GM12878 (cell line): ENCODE results near the gene HOPX. TPM values are rescaled to one million over a fixed set of nuclear protein-coding genes. Genes with fewer than 3 reads are reported as not detected.

Source experiments
- ATAC-seq: fragments of 200-7000 bp; cut with Tn5 transposase; 3 replicates; pipeline ENCODE4 v1.9.1; 2020; ENCODE audit warnings: mild to moderate bottlenecking, moderate library complexity
- BruUV-seq: library from RNA; stranded (reverse); fragments of 400-500 nt; replicated peaks from 2 replicates; lab custom pipeline; 2021; lab: Mats Ljungman, UMichigan
- CTCF ChIA-PET: fragments of 300-600 bp; sonication (Branson Sonifier 250); formaldehyde crosslinking; extraction: SDS; loops from one replicate; lab custom pipeline; 2021; ENCODE audit warnings: inconsistent platforms; lab: Yijun Ruan, JAX
- POLR2A ChIA-PET: fragments of 350-600 bp; formaldehyde crosslinking; extraction: SDS; loops from one replicate; lab custom pipeline; 2021; ENCODE audit warnings: inconsistent platforms; lab: Charles Lee
- RAD21 ChIA-PET: fragments of 300-600 bp; sonication (Branson Sonifier 250); formaldehyde crosslinking; loops from one replicate; lab custom pipeline; 2023; ENCODE audit warnings: antibody characterized with exemption; ENCODE audit not compliant: unreplicated experiment; lab: Charles Lee
- SMC1A ChIA-PET: fragments of 300-600 bp; sonication (Branson Sonifier 250); formaldehyde crosslinking; loops from one replicate; lab custom pipeline; 2023; ENCODE audit not compliant: unreplicated experiment, uncharacterized antibody; lab: Charles Lee
- DNase-seq: peaks from one replicate; pipeline ENCODE4 v3.0.0-alpha.2; 2011; ENCODE audit warnings: low read depth, low spot score
- FAIRE-seq: peaks from 3 replicates; lab custom pipeline; 2011; peaks lifted over from hg19 to GRCh38; lab: Jason Lieb, UNC
- H2AFZ ChIP-seq: 2 replicates; pipeline ENCODE4 v1.6.0; 2011; ENCODE audit warnings: low read depth, low read length, control low read depth; ENCODE audit not compliant: control insufficient read depth
- H3K27ac ChIP-seq: 2 replicates; pipeline ENCODE4 v1.5.1; 2011; ENCODE audit warnings: control low read depth; ENCODE audit not compliant: control insufficient read depth, insufficient read depth
- H3K27me3 ChIP-seq, 2 experiments: replicated peaks in 1 of 2; 2 replicates each; pipeline versions ENCODE4 v1.6.0 to v1.6.1; 2011; ENCODE audit warnings: low read length in 1 of 2; ENCODE audit not compliant: control insufficient read depth in 2 of 2, insufficient read depth in 2 of 2
- H3K36me3 ChIP-seq, 2 experiments: 2 replicates each; pipeline ENCODE4 v1.5.1; 2011; ENCODE audit warnings: low read length in 1 of 2; ENCODE audit not compliant: control insufficient read depth in 2 of 2, insufficient read depth in 2 of 2
- H3K4me1 ChIP-seq: 2 replicates; pipeline ENCODE4 v1.6.1; 2011; ENCODE audit warnings: mild to moderate bottlenecking, low read length, moderate library complexity, mixed read lengths; ENCODE audit not compliant: control insufficient read depth, insufficient read depth
- H3K4me2 ChIP-seq: 2 replicates; pipeline ENCODE4 v1.6.0; 2011; ENCODE audit warnings: control low read depth; ENCODE audit not compliant: control insufficient read depth, insufficient read depth
- H3K4me3 ChIP-seq: fragments of 200-600 bp; sonication (generic); 2 replicates; pipeline ENCODE4 v1.5.1; 2016
- H3K79me2 ChIP-seq: 2 replicates; pipeline ENCODE4 v1.6.0; 2011; ENCODE audit warnings: low read length; ENCODE audit not compliant: control insufficient read depth, insufficient read depth
- H3K9ac ChIP-seq: 2 replicates; pipeline ENCODE4 v1.8.0; 2011; ENCODE audit warnings: low read length, control low read depth, mixed read lengths; ENCODE audit not compliant: control insufficient read depth, insufficient read depth
- H3K9me3 ChIP-seq: replicated peaks from 3 replicates; pipeline ENCODE4 v1.5.1; 2011; ENCODE audit warnings: mild to moderate bottlenecking, low read length; ENCODE audit not compliant: control insufficient read depth, insufficient read depth
- H4K20me1 ChIP-seq: 2 replicates; pipeline ENCODE4 v1.6.0; 2011; ENCODE audit not compliant: control insufficient read depth, insufficient read depth
- CEBPB ChIP-seq, 2 experiments: fragments of 150-350 bp in 1 of 2; IDR thresholded peaks; 2 replicates each; pipeline ENCODE4 v1.6.1; 2012 to 2014; ENCODE audit warnings: low read depth in 2 of 2, low read length in 2 of 2, borderline replicate concordance in 1 of 2, inconsistent platforms in 1 of 2
- CREB1 ChIP-seq: IDR thresholded peaks from 2 replicates; pipeline ENCODE4 v1.6.1; 2012; ENCODE audit warnings: low read depth, mild to moderate bottlenecking, inconsistent platforms
- CREM ChIP-seq: IDR thresholded peaks from 2 replicates; pipeline ENCODE4 v1.6.1; 2014; ENCODE audit warnings: antibody characterized with exemption, low read depth
- FOS ChIP-seq: IDR thresholded peaks from 3 replicates; pipeline ENCODE4 v1.6.1; 2011; ENCODE audit warnings: borderline replicate concordance; ENCODE audit not compliant: insufficient read length; ENCODE audit errors: extremely low read depth
- HDAC2 ChIP-seq: fragments of 200-600 bp; sonication (generic); IDR thresholded peaks from 2 replicates; pipeline ENCODE4 v1.6.1; 2017
- IRF3 ChIP-seq: fragments of 450-650 bp; IDR thresholded peaks from 2 replicates; pipeline ENCODE4 v1.6.1; 2014; ENCODE audit warnings: mild to moderate bottlenecking
- JUNB ChIP-seq: IDR thresholded peaks from 2 replicates; pipeline ENCODE4 v1.6.1; 2016; ENCODE audit warnings: antibody characterized with exemption, mild to moderate bottlenecking
- KLF5 ChIP-seq: fragments of 450-650 bp; IDR thresholded peaks from 2 replicates; pipeline ENCODE4 v1.6.1; 2014; ENCODE audit warnings: mild to moderate bottlenecking; ENCODE audit not compliant: partially characterized antibody
- NR2F1 ChIP-seq: fragments of 450-650 bp; conservative IDR thresholded peaks from 2 replicates; pipeline ENCODE4 v1.6.1; 2017; ENCODE audit warnings: mild to moderate bottlenecking
- PRDM15 ChIP-seq: fragments of 450-650 bp; formaldehyde crosslinking; IDR thresholded peaks from 2 replicates; pipeline ENCODE4 v1.4.0; 2020; ENCODE audit warnings: mild to moderate bottlenecking, moderate library complexity
- RELB ChIP-seq: fragments of 450-650 bp; IDR thresholded peaks from 2 replicates; pipeline ENCODE4 v1.6.1; 2017; ENCODE audit warnings: low read depth, mild to moderate bottlenecking, moderate library complexity
- TARDBP ChIP-seq: IDR thresholded peaks from 2 replicates; pipeline ENCODE4 v1.6.1; 2016; ENCODE audit warnings: borderline replicate concordance
- YY1 ChIP-seq: IDR thresholded peaks from 2 replicates; pipeline ENCODE4 v1.6.1; 2011; ENCODE audit warnings: low read depth, mild to moderate bottlenecking, low read length
- ZBED1 ChIP-seq: IDR thresholded peaks from 2 replicates; pipeline ENCODE4 v1.6.1; 2016; ENCODE audit warnings: borderline replicate concordance
- in situ Hi-C: fragments of 300-500 bp; cut with MboI; formaldehyde crosslinking; loops from 9 replicates; pipeline ENCODE4 v1.14.3; 2018; ENCODE audit warnings: mixed read lengths
- intact Hi-C: fragments of 100-400 bp; cut with micrococcal nuclease; formaldehyde crosslinking; loops from one replicate; pipeline ENCODE4 v1.14.2; 2022; ENCODE audit not compliant: unreplicated experiment
- polyA plus RNA-seq, 11 experiments: library from polyadenylated mRNA; depleted of rRNA in 4 of 11; unstranded in 6 of 11; stranded (reverse) in 5 of 11; fragments of >200 nt; fragmentation: Nextera tagmentation in 4 of 11; fragmentation: Illumina TruSeq in 1 of 11; extraction: Ambion mirVana in 4 of 11; extraction: Trizol in 1 of 11; gene quantifications; 1 replicate in 1 of 11; 2 replicates in 10 of 11; pipeline versions ENCODE4 v1.2.1 to v1.2.3, GENCODE V29; 2011 to 2016; ENCODE audit warnings: inconsistent platforms in 2 of 11, missing spikeins in 2 of 11, low read depth in 1 of 11
- total RNA-seq, 4 experiments: library from RNA; depleted of rRNA in 3 of 4; stranded (reverse); fragments of >200 nt in 3 of 4; fragmentation: Illumina TruSeq in 1 of 4; extraction: Trizol in 1 of 4; gene quantifications; 2 replicates each; pipeline versions ENCODE4 v1.2.1 to v1.2.3, GENCODE V29; 2013 to 2021
- TF ChIP-seq, protein P1 (sequence below): IDR thresholded peaks from 2 replicates; pipeline ENCODE4 v1.6.1; 2011; ENCODE audit warnings: mild to moderate bottlenecking, low read depth, low read length, moderate library complexity; ENCODE audit not compliant: insufficient replicate concordance
- TF ChIP-seq, protein P2 (sequence below), 3 experiments: IDR thresholded peaks in 2 of 3; conservative IDR thresholded peaks in 1 of 3; 2 replicates each; pipeline ENCODE4 v1.5.1; 2011; ENCODE audit warnings: low read depth in 3 of 3, low read length in 3 of 3, mild to moderate bottlenecking in 3 of 3, control low read depth in 2 of 3, moderate library complexity in 2 of 3, inconsistent platforms in 1 of 3, mixed read lengths in 1 of 3; ENCODE audit not compliant: control insufficient read depth in 2 of 3, insufficient read depth in 1 of 3; ENCODE audit errors: extremely low read depth in 1 of 3

HOPX gene
- total and polyA plus RNA-seq, 10 of the 15 experiments (the other 5 are each of a cell fraction or from before 2014, with no cell fraction given) = 0.11 to 0.40 (median 0.23) TPM; not detected in 4

DNA sequence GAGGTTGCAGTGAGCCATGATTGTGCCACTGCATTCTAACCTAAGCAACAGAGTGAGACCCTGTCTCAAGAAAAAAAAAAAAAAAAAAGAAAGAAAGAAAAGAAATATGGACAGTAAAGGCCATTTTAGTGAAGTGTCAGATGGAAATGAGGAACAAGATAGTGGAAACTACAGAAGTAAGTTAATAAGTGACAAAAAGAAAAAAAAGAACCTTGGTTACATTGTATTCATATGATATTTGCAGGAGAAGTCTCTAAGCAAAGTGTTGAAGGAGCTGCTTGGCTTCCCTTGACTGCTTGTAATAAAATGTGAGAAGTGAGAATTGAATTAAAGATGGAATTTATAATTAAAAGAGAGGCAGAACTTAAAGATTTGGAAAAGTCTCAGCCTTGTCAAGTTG, 73.2 kb downstream of the HOPX start:
- H3K79me2 ChIP-seq = no peaks in the 10 kb centered on the region
- H3K9ac ChIP-seq = no peak overlapping the region
- RAD21 ChIA-PET = no interaction called here
- H3K4me2 ChIP-seq = no peak overlapping the region
- BruUV-seq = no TSS peak
- H3K4me3 ChIP-seq = no peak overlapping the region
- TF ChIP-seq RELB = no peak
- TF ChIP-seq CREB1 = no peak
- TF ChIP-seq CEBPB (IDR thresholded peaks at IDR 0.05; ENCODE audit: borderline replicate concordance in 1 of 2, low read depth in 2 of 2, low read length in 2 of 2) = no peak
- TF ChIP-seq KLF5 = no peak
- TF ChIP-seq FOS = no peak
- TF ChIP-seq JUNB = no peak
- no peak for TF ChIP-seq PRDM15 (CRISPR knock-in tag)
- no peak for TF ChIP-seq TARDBP
- TF ChIP-seq, protein P1, sequence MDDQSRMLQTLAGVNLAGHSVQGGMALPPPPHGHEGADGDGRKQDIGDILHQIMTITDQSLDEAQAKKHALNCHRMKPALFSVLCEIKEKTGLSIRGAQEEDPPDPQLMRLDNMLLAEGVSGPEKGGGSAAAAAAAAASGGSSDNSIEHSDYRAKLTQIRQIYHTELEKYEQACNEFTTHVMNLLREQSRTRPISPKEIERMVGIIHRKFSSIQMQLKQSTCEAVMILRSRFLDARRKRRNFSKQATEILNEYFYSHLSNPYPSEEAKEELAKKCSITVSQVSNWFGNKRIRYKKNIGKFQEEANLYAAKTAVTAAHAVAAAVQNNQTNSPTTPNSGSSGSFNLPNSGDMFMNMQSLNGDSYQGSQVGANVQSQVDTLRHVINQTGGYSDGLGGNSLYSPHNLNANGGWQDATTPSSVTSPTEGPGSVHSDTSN = no peak
- TF ChIP-seq, protein P2, sequence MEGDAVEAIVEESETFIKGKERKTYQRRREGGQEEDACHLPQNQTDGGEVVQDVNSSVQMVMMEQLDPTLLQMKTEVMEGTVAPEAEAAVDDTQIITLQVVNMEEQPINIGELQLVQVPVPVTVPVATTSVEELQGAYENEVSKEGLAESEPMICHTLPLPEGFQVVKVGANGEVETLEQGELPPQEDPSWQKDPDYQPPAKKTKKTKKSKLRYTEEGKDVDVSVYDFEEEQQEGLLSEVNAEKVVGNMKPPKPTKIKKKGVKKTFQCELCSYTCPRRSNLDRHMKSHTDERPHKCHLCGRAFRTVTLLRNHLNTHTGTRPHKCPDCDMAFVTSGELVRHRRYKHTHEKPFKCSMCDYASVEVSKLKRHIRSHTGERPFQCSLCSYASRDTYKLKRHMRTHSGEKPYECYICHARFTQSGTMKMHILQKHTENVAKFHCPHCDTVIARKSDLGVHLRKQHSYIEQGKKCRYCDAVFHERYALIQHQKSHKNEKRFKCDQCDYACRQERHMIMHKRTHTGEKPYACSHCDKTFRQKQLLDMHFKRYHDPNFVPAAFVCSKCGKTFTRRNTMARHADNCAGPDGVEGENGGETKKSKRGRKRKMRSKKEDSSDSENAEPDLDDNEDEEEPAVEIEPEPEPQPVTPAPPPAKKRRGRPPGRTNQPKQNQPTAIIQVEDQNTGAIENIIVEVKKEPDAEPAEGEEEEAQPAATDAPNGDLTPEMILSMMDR (IDR thresholded peaks at IDR 0.05 in 2 of 3, conservative IDR thresholded peaks at IDR 0.05 in 1 of 3; ENCODE audit: control insufficient read depth in 2 of 3, extremely low read depth in 1 of 3, insufficient read depth in 1 of 3, low read depth in 3 of 3, low read length in 3 of 3) = no peak
- no peak for TF ChIP-seq ZBED1
- no peak for TF ChIP-seq HDAC2
- TF ChIP-seq YY1 = no peak
- TF ChIP-seq CREM = no peak
- TF ChIP-seq NR2F1 = no peak
- TF ChIP-seq IRF3 = no peak
- in situ Hi-C loops (no loop called here), intact Hi-C loops (no loop called here)
- no peak for DNase-seq
- no peaks in the 10 kb centered on the region for H3K36me3 ChIP-seq
- H3K27me3 ChIP-seq = no peaks in the 10 kb centered on the region
- CTCF ChIA-PET = no interaction called here
- no peak overlapping the region for H2AFZ ChIP-seq
- H3K27ac ChIP-seq = no peak overlapping the region
- POLR2A ChIA-PET = no interaction called here
- H3K9me3 ChIP-seq = no peaks in the 10 kb centered on the region
- ATAC-seq = no peak
- FAIRE-seq = no peak
- H4K20me1 ChIP-seq = no peaks in the 10 kb centered on the region
- H3K4me1 ChIP-seq = no peaks in the 10 kb centered on the region
- SMC1A ChIA-PET = no interaction called here
